DOHH2 (cell line): Measurements from ENCODE around the gene BRMS1.
A peak's percentile ranks its signal among the peaks of the same experiment; 100 is the strongest.

Experiments
- H3F3A ChIP-seq: fragments of 200-600 bp; sonication (generic), shearing (Covaris generic); 2 replicates; pipeline ENCODE4 v1.6.0; 2016; ENCODE audit warnings: antibody characterized with exemption, mild to moderate bottlenecking; ENCODE audit not compliant: control insufficient read depth, insufficient read depth
- H3K27ac ChIP-seq: fragments of 200-600 bp; sonication (generic); 2 replicates; pipeline ENCODE4 v1.5.1; 2014; ENCODE audit warnings: low read depth, mild to moderate bottlenecking, low read length, moderate library complexity
- H3K27me3 ChIP-seq: fragments of 200-600 bp; sonication (generic); 2 replicates; pipeline ENCODE4 v1.6.1; 2014; ENCODE audit warnings: mild to moderate bottlenecking, low read length, mixed read lengths; ENCODE audit not compliant: control insufficient read depth
- H3K36me3 ChIP-seq: fragments of 200-600 bp; sonication (generic); 2 replicates; pipeline ENCODE4 v1.6.1; 2014; ENCODE audit warnings: mild to moderate bottlenecking, low read length, moderate library complexity, mixed read lengths; ENCODE audit not compliant: control insufficient read depth
- H3K4me1 ChIP-seq: fragments of 200-600 bp; sonication (generic); 2 replicates; pipeline ENCODE4 v1.6.1; 2014; ENCODE audit warnings: mild to moderate bottlenecking, low read length, mixed read lengths; ENCODE audit not compliant: control insufficient read depth
- H3K4me2 ChIP-seq: fragments of 200-600 bp; sonication (generic); 2 replicates; pipeline ENCODE4 v1.6.0; 2014; ENCODE audit warnings: mild to moderate bottlenecking, low read length, moderate library complexity
- H3K4me3 ChIP-seq: fragments of 200-600 bp; sonication (generic); 2 replicates; pipeline ENCODE4 v1.5.1; 2014; ENCODE audit warnings: mild to moderate bottlenecking, low read length, mixed read lengths
- H3K79me2 ChIP-seq: fragments of 200-600 bp; sonication (generic); 2 replicates; pipeline ENCODE4 v1.6.1; 2014; ENCODE audit warnings: mild to moderate bottlenecking, low read length, mixed read lengths; ENCODE audit not compliant: control insufficient read depth
- H3K9me2 ChIP-seq: fragments of 200-600 bp; sonication (generic); replicated peaks from 2 replicates; pipeline ENCODE4 v1.6.1; 2014; ENCODE audit warnings: mild to moderate bottlenecking, low read length, mixed read lengths; ENCODE audit not compliant: control insufficient read depth
- H3K9me3 ChIP-seq: fragments of 200-600 bp; sonication (generic); 2 replicates; pipeline ENCODE4 v1.6.1; 2014; ENCODE audit warnings: antibody characterized with exemption, low read length, mixed read lengths; ENCODE audit not compliant: control insufficient read depth, insufficient read depth
- H4K20me1 ChIP-seq: fragments of 200-600 bp; sonication (generic); 2 replicates; pipeline ENCODE4 v1.6.0; 2014; ENCODE audit warnings: low read depth, mild to moderate bottlenecking, antibody characterized with exemption, low read length, moderate library complexity; ENCODE audit not compliant: control insufficient read depth, insufficient read depth
- EZH2phosphoT487 ChIP-seq: fragments of 200-600 bp; sonication (generic); IDR thresholded peaks from 2 replicates; pipeline ENCODE4 v1.6.1; 2017; ENCODE audit warnings: borderline replicate concordance, mild to moderate bottlenecking, antibody characterized with exemption, low read length, moderate library complexity, mixed read lengths
- TF ChIP-seq, protein P1 (sequence below): fragments of 200-600 bp; sonication (generic); IDR thresholded peaks from one replicate; pipeline ENCODE4 v1.5.1; 2014; ENCODE audit warnings: antibody characterized with exemption, mild to moderate bottlenecking, low read depth, low read length; ENCODE audit not compliant: poor library complexity, severe bottlenecking

Gene BRMS1

GRCh38 chr11:66317723-66318599 lies 26.9 kb downstream of the BRMS1 start:
- H3K4me1 ChIP-seq, result peaks cover 47% of the 10 kb centered on the region
- H3K27me3 ChIP-seq, result no peaks in the 10 kb centered on the region
- no peaks in the 10 kb centered on the region for H4K20me1 ChIP-seq
- peak overlapping the region; percentile 92 for H3K4me2 ChIP-seq
- H3K4me3 ChIP-seq, result peak overlapping the region; percentile 72
- no peaks in the 10 kb centered on the region for H3K36me3 ChIP-seq
- peaks cover 11% of the 10 kb centered on the region for H3F3A ChIP-seq
- TF ChIP-seq, protein P1, sequence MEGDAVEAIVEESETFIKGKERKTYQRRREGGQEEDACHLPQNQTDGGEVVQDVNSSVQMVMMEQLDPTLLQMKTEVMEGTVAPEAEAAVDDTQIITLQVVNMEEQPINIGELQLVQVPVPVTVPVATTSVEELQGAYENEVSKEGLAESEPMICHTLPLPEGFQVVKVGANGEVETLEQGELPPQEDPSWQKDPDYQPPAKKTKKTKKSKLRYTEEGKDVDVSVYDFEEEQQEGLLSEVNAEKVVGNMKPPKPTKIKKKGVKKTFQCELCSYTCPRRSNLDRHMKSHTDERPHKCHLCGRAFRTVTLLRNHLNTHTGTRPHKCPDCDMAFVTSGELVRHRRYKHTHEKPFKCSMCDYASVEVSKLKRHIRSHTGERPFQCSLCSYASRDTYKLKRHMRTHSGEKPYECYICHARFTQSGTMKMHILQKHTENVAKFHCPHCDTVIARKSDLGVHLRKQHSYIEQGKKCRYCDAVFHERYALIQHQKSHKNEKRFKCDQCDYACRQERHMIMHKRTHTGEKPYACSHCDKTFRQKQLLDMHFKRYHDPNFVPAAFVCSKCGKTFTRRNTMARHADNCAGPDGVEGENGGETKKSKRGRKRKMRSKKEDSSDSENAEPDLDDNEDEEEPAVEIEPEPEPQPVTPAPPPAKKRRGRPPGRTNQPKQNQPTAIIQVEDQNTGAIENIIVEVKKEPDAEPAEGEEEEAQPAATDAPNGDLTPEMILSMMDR, result no peak
- TF ChIP-seq EZH2phosphoT487, result no peak
- no peaks in the 10 kb centered on the region for H3K79me2 ChIP-seq
- H3K27ac ChIP-seq, result peak overlapping the region; percentile 94
- no peaks in the 10 kb centered on the region for H3K9me2 ChIP-seq
- peaks cover 8% of the 10 kb centered on the region; the same call in 1 of the 2 replicates for H3K9me3 ChIP-seq

GRCh38 chr11:66317322-66317722 lies 27.6 kb downstream of the BRMS1 start:
- Histone ChIP-seq H4K20me1 (no peaks in the 10 kb centered on the region), H3K4me3 (peak overlapping the region; percentile 72), H3F3A (peaks cover 11% of the 10 kb centered on the region), H3K4me2 (peak overlapping the region; percentile 92), H3K27ac (peak overlapping the region; percentile 94), H3K27me3 (no peaks in the 10 kb centered on the region), H3K9me2 (no peaks in the 10 kb centered on the region), H3K79me2 (no peaks in the 10 kb centered on the region), H3K4me1 (peaks cover 49% of the 10 kb centered on the region), H3K9me3 (peaks cover 8% of the 10 kb centered on the region; the same call in 1 of the 2 replicates), H3K36me3 (no peaks in the 10 kb centered on the region)
- no peak for TF ChIP-seq EZH2phosphoT487
- TF ChIP-seq, protein P1, result no peak

GRCh38 chr11:66316849-66317251 lies 28.1 kb downstream of the BRMS1 start, which contains the start of gene CD248:
Gene CD248 (minus strand): TSS chr11:66317044. CDS start chr11:66317027, 17 bp downstream.
- TF ChIP-seq EZH2phosphoT487, result no peak
- TF ChIP-seq, protein P1, result no peak
- peak within 1 kb of the TSS; percentile 92 for H3K4me2 ChIP-seq

More at GRCh38 chr11:66316849-66317251, 28.1 kb downstream of the BRMS1 start, which contains the start of gene CD248:
- peak within 1 kb of the TSS; percentile 94 for H3K27ac ChIP-seq
- peak within 1 kb of the TSS; percentile 72 for H3K4me3 ChIP-seq
- peaks cover 11% of the 10 kb centered on the region for H3F3A ChIP-seq
- no peaks in the 10 kb centered on the region for H3K79me2 ChIP-seq
- no peaks in the 10 kb centered on the region for H3K36me3 ChIP-seq
- H3K4me1 ChIP-seq, result peaks cover 49% of the 10 kb centered on the region
- peaks cover 7% of the 10 kb centered on the region; the same call in 1 of the 2 replicates for H3K9me3 ChIP-seq
- H4K20me1 ChIP-seq, result no peaks in the 10 kb centered on the region
- H3K9me2 ChIP-seq, result no peaks in the 10 kb centered on the region
- no peaks in the 10 kb centered on the region for H3K27me3 ChIP-seq
